Liver (tissue), 3 donors: Measurements from ENCODE around the gene WDHD1.

Experiments
- EGR1 ChIP-seq, 2 donors: IDR thresholded peaks; 2 replicates each; pipeline ENCODE4 v1.6.1; 2016 to 2018; ENCODE audit warnings: antibody characterized with exemption in 2 of 2, low read depth in 2 of 2
- GABPA ChIP-seq, 2 donors: IDR thresholded peaks in 1 of 2; conservative IDR thresholded peaks in 1 of 2; 2 replicates each; pipeline ENCODE4 v1.6.1; 2016; ENCODE audit warnings: antibody characterized with exemption in 2 of 2, mild to moderate bottlenecking in 1 of 2, moderate library complexity in 1 of 2
- HNF4G ChIP-seq: IDR thresholded peaks from 2 replicates; pipeline ENCODE4 v1.6.1; 2016; ENCODE audit warnings: antibody characterized with exemption
- RXRA ChIP-seq, 2 donors: IDR thresholded peaks; 2 replicates each; pipeline ENCODE4 v1.6.1; 2017 to 2018; ENCODE audit warnings: antibody characterized with exemption in 2 of 2, mild to moderate bottlenecking in 1 of 2
- SP1 ChIP-seq: IDR thresholded peaks from 2 replicates; pipeline ENCODE4 v1.6.1; 2018; ENCODE audit warnings: antibody characterized with exemption, mild to moderate bottlenecking
- TAF1 ChIP-seq: conservative IDR thresholded peaks from 2 replicates; pipeline ENCODE4 v1.6.1; 2016; ENCODE audit warnings: antibody characterized with exemption, mild to moderate bottlenecking
- YY1 ChIP-seq: IDR thresholded peaks from 2 replicates; pipeline ENCODE4 v1.6.1; 2016; ENCODE audit warnings: antibody characterized with exemption, mild to moderate bottlenecking
- TF ChIP-seq, protein P1 (sequence below): IDR thresholded peaks from 2 replicates; pipeline ENCODE4 v1.6.1; 2016; ENCODE audit warnings: antibody characterized with exemption
- TF ChIP-seq, protein P2 (sequence below): fragments of 150-350 bp; IDR thresholded peaks from 2 replicates; pipeline ENCODE4 v1.5.1; 2017; ENCODE audit warnings: improper control_type of control experiment, low read depth, low read length; ENCODE audit not compliant: missing input control
- TF ChIP-seq, protein P3 (sequence below): IDR thresholded peaks from 2 replicates; pipeline ENCODE4 v1.6.1; 2016; ENCODE audit warnings: antibody characterized with exemption
- TF ChIP-seq, protein P4 (sequence below): IDR thresholded peaks from 2 replicates; pipeline ENCODE4 v1.6.1; 2016; ENCODE audit warnings: antibody characterized with exemption, mild to moderate bottlenecking
- donor health status: healthy.
- donor health status: healthy.

DNA sequence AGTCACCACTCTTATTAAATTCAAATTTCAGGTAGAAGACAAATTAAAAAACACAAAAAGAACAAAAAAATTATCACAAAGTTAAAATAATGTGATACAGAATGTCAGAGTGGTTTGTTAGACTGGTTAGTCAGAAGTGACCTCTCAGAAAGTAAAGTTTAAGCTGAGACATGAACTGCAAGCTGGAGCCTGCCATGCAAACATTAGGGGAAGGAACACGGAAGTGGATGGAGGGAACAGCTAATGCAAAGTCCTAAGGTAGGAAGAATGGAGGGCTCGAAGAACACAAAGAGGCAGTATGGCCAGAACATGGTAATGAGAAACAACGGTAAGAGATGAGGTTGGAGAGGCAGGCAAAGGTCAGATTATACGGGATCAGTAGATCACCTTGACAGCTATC lies 41.7 kb downstream of the WDHD1 start:
- TF ChIP-seq, protein P1, sequence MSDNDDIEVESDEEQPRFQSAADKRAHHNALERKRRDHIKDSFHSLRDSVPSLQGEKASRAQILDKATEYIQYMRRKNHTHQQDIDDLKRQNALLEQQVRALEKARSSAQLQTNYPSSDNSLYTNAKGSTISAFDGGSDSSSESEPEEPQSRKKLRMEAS, result no peak
- TF ChIP-seq, protein P2, sequence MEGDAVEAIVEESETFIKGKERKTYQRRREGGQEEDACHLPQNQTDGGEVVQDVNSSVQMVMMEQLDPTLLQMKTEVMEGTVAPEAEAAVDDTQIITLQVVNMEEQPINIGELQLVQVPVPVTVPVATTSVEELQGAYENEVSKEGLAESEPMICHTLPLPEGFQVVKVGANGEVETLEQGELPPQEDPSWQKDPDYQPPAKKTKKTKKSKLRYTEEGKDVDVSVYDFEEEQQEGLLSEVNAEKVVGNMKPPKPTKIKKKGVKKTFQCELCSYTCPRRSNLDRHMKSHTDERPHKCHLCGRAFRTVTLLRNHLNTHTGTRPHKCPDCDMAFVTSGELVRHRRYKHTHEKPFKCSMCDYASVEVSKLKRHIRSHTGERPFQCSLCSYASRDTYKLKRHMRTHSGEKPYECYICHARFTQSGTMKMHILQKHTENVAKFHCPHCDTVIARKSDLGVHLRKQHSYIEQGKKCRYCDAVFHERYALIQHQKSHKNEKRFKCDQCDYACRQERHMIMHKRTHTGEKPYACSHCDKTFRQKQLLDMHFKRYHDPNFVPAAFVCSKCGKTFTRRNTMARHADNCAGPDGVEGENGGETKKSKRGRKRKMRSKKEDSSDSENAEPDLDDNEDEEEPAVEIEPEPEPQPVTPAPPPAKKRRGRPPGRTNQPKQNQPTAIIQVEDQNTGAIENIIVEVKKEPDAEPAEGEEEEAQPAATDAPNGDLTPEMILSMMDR, result no peak
- TF ChIP-seq GABPA (IDR thresholded peaks at IDR 0.05 in 1 of 2, conservative IDR thresholded peaks at IDR 0.05 in 1 of 2) (no peak), SP1 (no peak), RXRA (IDR thresholded peaks at IDR 0.05) (no peak), HNF4G (no peak), YY1 (no peak), EGR1 (IDR thresholded peaks at IDR 0.05; ENCODE audit: low read depth in 2 of 2) (no peak), TAF1 (no peak)
- TF ChIP-seq, protein P3, sequence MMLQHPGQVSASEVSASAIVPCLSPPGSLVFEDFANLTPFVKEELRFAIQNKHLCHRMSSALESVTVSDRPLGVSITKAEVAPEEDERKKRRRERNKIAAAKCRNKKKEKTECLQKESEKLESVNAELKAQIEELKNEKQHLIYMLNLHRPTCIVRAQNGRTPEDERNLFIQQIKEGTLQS, result no peak
- TF ChIP-seq, protein P4, sequence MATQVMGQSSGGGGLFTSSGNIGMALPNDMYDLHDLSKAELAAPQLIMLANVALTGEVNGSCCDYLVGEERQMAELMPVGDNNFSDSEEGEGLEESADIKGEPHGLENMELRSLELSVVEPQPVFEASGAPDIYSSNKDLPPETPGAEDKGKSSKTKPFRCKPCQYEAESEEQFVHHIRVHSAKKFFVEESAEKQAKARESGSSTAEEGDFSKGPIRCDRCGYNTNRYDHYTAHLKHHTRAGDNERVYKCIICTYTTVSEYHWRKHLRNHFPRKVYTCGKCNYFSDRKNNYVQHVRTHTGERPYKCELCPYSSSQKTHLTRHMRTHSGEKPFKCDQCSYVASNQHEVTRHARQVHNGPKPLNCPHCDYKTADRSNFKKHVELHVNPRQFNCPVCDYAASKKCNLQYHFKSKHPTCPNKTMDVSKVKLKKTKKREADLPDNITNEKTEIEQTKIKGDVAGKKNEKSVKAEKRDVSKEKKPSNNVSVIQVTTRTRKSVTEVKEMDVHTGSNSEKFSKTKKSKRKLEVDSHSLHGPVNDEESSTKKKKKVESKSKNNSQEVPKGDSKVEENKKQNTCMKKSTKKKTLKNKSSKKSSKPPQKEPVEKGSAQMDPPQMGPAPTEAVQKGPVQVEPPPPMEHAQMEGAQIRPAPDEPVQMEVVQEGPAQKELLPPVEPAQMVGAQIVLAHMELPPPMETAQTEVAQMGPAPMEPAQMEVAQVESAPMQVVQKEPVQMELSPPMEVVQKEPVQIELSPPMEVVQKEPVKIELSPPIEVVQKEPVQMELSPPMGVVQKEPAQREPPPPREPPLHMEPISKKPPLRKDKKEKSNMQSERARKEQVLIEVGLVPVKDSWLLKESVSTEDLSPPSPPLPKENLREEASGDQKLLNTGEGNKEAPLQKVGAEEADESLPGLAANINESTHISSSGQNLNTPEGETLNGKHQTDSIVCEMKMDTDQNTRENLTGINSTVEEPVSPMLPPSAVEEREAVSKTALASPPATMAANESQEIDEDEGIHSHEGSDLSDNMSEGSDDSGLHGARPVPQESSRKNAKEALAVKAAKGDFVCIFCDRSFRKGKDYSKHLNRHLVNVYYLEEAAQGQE, result no peak
